Ureter (tissue), 1 donor: Measurements from ENCODE around the gene USP2. TPM values are rescaled to one million over a fixed set of nuclear protein-coding genes. Genes with fewer than 3 reads are reported as not detected.
A peak's percentile ranks its signal among the peaks of the same experiment; 100 is the strongest.
"Not testable (repeated sequence)": the region's sequence is repeated elsewhere in the genome, so short reads cannot be mapped to it uniquely, and the experiment has no call there.

Source experiments
- DNase-seq: peaks from one replicate; pipeline ENCODE4 v3.0.0-alpha.2; 2020; ENCODE audit warnings: low spot score
- total RNA-seq: library from RNA; stranded (reverse); gene quantifications from one replicate; pipeline ENCODE4 v1.2.4, GENCODE V29; 2023
- donor health status: DM: yes; HTN: yes; CAD: no.

The USP2 gene
- total RNA-seq, 1 donor from 2014 or later, result 4.8 TPM

DNA sequence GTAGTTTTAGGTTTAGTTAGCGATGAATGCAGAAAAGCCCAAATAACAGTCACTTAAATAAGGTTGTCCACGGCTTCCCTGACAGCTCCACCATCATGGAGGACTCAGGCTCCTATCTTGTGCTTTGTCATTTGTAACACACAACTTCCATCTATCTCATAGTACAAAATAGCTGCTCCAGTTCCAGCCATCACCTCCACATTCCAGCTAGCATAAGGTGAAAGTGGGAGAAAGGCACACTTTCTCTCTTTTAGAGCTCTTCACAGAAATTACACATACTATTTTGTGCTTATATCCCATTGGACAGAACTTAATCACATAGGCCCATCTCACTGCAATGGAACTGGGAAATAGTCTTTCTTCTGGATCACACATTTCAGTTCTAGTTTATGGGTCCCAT lies 32.8 kb upstream of the USP2 start:
- no peak for DNase-seq

DNA sequence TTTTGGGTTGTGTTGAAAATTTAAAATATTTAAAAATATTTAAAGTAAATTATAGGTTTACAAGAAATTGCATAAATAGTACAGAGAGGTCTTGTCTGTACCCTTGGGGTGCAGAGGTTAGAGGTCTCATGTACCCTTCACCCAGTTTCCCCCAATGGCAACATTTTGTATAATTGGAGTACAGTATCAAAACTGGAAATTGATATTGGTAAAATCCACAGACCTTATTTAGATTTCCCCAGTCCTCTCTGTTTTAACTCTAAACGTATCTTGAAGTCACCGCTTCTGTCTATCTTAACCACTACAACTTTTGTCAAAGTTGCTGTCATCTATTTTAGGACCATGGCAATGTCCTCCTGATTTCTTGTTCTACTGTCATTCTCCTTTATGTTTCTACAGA lies 30.6 kb upstream of the USP2 start:
- no peak for DNase-seq

DNA sequence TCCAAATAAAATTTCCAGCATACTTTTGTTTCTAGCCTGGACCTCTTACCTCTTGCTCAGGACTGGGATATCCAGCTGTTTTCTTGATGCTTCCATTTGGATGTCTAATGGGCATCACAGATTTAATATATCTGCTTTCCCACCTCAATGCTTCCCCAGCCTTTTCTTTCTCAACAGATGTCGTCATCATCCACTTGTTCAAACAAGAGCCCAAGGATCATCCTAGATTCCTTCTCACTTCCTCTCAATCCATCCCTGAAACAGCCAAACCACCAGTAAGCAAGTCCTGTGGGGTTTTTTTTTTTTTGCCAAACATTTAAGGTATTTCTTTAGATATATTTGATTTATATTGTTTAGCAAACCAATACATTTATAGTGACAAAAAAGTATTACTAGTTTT lies 29.0 kb upstream of the USP2 start:
- DNase-seq, result no peak

DNA sequence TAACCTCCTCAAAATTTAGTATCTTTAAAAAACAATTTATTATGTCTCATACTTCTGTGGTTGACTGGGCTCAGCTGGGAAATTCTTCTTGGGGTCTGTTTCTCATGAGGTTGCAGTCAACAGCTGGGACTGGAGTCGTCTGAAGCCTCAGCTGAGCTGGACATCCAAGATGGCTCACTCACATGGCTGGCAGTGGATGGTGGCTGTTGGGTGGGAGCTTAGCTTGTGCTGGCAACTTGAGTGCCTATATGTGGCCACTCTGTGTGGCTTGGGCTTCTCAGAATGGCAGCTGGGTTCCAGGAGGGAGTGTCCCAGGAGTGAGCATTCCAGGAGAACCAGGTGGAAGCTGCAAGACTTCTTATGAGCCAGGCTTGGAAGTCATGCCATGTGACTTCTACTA lies 28.2 kb upstream of the USP2 start:
- DNase-seq, result no peak

DNA sequence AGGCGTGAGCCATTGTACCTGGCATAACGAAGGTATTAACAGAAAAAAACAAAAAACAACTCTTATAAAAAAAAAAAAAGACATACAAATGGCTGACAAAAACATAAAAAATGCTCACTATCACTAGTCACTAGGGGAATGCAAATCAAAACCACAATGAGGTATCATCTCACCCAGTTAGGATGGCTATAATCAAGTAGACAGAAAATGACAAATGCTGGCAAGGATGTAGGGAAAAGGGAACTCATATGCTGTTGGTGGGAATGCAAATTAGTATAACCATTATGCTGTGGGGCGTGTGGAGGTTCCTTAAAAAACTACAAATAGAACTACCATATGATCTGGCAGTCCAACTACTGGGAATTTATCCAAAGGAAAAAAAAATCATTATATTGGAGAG lies 24.5 kb upstream of the USP2 start:
- no peak for DNase-seq

DNA sequence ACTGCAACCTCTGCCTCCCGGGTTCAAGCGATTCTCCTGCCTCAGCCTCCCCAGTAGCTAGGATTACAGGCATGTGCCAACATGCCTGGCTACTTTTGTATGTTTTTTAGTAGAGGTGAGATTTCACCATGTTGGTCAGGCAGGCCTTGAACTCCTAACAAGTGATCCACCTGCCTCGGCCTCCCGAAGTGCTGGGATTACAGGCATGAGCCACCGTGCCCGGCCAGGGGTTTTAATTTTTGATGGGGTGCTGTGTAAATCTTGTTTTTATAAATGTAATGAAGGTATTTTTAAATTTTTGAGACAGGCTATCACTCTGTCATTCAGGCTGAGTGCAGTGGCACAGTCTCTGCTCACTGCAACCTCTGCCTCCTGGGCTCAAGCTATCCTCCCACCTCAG lies 24.0 kb upstream of the USP2 start:
- not testable (repeated sequence) for DNase-seq

DNA sequence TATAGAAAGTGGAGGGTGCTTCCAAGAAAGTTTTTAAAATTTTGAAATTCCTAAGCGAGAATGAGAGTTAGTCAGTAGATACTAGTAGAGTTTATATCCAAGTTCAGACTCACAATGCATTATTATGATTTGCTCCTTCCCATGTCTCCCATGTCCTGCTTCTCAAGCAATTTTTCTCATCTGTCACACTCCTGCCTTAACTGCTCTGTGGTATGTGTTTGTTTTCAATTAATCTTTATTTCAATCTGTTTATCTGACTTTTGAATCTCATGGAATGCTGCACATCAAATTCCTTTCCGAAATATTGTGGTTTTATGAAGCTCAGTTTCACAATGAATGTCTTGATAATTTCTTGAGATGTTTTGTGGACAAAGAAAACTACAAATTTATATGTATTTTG lies 23.4 kb upstream of the USP2 start:
- DNase-seq, result no peak

DNA sequence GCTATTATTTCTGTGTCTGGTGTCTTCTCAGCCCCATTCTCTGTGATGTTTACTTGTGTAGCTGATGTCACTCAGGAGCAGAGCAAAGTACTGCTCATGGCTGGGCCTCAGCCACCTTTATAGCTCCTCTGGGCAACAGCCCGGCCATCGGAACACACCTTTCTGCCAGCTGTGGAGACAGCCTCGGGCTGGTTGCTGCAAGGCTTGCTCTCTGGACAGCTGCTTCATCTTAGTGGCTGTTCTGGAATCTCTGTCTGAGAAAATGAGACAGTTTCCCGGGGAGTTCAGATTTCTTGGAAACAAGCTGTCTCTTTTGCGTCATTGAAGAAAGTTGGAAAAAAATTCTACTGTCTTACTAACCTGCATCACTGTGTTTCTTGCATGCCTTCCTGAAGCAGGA lies 21.5 kb upstream of the USP2 start:
- no peak for DNase-seq

DNA sequence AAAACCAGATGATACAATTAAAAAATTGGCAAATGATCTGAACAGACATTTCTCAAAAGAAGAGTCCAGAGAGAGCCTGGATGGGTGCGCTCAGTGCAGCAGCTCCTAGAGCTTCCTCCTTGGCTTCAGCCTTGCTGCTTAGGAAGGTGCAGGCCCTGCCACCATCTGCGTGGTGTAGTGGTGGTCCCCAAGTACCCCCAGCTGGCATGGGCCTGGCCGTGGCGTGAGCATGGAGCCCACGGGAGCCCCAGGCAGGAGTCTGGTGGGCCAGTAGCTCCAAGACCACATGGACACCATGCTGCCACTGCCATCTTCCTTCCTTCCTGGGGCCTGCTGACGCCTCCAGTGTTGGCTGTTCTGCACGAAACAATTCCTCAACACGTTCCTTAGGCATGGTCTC lies 21.0 kb upstream of the USP2 start:
- no peak for DNase-seq

DNA sequence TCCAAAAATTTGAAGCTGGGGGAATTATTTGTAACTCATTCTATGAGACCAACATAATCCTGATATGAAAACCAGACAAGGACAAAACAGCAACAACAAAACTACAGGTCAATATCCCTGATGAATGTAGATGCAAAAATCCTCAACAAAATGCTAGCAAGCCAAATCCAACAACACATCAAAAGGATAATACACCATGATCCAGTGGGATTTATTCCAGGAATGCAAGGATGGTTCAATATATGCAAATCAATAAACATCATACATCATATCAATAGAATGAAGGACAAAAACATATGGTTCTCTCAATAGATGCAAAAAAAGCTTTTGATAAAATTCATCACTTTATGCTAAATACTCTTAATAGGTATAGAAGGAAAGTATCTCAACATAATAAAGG lies 19.4 kb upstream of the USP2 start:
- DNase-seq, result no peak

DNA sequence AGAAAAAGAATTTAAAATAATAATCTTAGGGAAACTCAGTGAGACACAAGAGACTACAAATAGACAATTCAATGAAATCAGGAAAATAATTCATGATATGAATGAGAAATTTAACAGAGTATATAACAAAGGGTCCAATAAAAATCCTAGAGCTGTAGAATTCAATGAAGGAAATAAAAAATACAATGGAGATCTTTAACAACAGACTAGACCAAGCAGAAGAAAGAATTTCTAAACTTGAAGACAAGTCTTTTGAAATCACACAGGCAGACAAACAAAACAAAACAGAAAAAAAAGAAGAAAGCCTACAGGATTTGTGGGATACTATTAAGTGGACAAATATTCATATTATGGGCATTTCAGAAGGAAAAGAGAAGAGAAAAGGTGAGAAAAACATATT lies 16.2 kb upstream of the USP2 start:
- DNase-seq, result no peak

DNA sequence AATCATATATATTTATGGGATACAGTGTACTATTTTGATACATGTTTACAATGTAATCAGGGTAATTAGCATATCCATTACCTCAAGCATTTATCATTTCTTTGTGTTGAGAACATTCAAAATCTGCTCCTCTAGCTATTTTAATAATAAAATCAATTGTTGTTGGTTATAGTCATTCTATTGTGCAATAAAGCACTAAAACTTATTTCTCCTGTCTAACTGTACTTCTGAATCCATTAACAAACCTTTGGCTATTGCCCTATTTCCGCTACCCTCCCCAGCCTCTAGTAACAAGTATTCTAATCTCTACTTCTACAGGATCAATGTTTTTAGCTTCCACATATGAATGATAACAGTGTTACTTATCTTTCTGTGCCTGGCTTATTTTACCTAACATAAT lies 15.3 kb upstream of the USP2 start:
- DNase-seq, result no peak

DNA sequence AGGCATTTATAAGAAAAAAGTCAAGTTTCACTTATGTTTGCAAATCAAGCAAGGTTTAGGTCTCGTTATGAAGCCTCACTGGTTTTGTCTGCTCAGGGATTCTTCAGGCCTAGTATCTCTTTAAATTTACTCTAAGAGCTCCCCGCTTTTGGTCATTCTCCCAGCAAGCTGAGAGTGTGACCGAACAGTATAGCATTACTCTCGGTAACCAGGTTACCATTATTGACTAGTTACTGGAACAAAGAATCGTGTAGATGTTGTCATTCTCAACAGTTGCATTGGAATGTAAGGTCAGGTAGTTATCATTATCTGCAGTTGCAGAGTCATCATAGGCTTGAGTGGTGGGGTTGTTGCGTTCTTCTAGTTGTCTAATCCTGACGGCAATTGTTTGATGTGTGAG lies 9.8 kb upstream of the USP2 start:
- DNase-seq, result no peak

DNA sequence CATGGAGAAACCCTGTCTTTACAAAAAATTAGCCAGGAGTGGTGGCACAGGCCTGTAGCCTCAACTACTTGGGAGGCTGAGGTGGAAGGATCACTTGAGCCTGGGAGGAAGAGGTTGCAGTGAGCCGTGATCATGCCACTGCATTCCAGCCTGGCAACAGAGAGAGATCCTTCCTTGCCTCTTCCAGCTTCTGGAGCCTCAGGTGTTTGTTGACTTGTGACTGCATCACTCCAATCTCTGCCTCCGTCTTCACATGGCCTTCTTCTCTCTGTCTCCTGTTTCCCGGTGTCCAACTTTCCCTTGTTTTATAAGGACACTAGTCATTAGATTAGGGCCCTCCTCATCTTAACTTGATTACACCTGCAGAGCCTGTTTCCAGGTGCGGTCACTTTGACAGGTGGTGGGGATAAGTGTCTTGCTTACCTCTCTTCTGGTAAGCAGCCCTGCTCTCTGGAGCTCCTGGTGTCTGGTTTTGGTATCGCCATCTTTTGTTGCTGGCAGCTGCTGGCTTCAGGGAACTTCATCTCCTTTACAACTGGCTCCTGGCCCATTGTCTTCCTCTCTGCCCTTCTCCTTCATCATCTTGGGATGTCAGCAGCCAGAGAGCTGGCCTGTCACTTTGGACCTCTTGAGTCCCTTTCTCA lies 8.2 kb upstream of the USP2 start:
- no peak for DNase-seq

DNA sequence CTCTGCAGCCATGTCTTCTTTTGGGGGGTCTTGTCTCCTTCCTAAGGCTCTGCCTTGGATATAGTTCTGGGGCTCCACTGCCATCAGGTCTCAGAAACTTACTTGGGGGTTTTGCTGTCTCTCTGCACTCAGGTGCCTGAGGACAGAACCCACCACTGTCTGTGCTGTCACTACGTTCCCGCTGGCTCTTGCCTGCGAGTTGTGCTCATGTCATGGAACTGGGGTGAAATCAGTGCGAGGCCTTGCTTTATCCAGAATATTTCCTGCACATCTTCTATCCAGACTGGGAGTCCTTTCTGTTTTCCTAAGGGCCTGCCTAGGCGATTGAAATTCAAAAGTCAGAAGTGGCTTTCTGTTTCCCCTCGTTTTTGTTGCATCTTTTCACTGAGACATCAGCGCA lies 6.6 kb upstream of the USP2 start:
- DNase-seq, result no peak

DNA sequence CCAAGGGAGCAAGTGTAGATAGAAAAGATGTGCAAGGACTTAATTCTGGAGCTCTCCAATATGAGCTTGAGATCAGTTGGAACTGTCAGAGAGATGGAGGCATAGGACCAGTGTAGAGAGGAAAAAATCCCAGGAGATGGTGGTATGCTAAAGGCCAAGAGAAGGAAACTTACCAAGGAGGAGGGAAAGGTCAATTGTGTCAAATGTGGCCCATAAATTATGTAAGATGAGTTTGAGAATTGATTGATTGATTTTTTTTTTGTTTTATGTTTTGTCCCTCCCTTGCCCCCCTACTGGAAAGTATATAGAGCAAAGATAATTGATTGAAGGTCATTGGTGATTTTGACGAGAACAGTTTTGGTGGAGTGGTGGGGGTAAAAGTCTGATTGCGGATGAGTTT lies 2.8 kb upstream of the USP2 start:
- no peak for DNase-seq

DNA sequence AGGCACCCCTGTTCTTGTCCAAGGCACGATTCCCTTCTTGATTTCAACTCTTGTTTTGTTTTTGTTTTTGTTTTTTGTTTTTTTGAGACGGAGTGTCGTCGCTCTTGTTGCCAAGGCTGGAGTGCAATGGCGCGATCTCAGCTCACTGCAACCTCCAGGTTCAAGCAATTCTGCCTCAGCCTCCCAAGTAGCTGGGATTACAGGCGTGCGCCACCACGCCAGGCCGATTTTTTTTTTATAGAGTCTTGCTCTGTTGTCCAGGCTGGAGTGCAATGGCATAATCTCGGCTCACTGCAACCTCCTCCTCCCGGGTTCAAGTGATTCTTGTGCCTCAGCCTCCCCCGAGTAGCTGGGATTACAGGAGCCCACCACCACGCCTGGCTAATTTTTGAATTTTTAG lies 1.0 kb upstream of the USP2 start:
- DNase-seq, result not testable (repeated sequence)

DNA sequence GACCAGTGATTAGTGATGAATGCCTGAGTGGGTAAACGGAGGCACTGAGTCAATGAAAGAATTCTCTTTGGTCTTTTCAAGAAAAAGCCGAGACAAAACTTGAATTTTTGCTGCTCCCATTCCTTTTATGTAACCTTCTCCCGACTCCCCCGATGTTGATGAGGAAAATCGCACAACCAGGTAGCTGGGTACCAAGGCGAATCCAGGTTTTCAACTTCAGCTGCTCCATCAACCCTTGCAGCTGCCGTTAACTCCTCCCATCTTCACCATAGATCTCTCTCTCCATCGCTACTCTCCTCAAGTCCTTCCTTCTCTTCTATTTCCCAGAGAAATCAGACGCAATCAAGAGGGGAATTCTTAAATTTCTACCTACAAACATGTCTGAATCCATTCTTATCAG lies 611 bp upstream of the USP2 start:
- no peak for DNase-seq

DNA sequence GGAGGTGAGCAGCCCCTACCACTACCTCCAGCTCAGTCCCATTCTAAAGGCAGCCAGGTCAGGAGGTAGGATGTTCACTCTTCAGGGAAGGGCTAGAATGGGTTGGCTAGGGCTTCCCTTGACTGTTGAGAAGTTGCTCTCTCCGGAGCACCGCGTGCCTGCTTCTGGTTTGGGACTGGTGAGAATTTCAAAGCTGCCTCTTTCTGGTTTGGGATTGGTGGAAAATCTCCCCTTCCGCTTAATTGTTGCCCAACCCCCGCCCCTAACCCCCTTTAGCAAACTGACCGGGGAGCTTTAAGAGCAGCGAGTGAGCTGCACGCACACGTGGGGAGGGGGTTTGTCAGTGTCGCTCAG lies 686 bp downstream of the USP2 start:
- no peak for DNase-seq

DNA sequence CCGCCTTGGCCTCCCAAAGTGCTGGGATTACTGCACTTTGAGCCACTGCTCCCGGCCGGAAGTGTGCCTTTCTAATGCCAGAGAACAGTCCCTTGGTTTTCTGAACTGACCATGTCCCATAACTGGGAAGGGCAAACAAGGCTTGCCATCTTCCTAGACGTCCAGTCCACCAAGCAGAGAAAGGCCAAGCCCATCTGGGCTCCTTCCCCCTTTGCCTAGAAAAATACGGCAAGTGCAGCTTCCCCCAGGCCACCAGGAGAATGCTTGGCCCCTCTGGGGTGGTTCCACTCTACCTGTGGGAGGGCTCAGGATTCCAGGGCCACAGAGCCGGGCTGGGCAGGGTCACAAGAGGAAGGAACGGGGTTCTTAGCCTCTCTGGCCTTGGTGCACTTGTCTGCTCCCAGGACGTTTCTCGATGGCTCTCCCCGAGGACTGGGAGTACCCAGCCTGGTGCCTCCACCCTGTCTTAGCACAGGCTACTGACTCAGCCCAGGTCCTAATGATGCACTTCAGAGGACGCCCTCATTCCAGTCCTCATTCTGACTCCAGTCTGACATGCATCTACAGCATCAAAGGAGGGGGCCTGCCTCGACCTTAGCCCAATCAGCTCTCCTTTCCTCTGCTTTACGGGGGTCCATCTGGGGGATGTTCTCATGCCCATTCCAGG lies 1.2 kb downstream of the USP2 start:
- DNase-seq, result peak; percentile 44

DNA sequence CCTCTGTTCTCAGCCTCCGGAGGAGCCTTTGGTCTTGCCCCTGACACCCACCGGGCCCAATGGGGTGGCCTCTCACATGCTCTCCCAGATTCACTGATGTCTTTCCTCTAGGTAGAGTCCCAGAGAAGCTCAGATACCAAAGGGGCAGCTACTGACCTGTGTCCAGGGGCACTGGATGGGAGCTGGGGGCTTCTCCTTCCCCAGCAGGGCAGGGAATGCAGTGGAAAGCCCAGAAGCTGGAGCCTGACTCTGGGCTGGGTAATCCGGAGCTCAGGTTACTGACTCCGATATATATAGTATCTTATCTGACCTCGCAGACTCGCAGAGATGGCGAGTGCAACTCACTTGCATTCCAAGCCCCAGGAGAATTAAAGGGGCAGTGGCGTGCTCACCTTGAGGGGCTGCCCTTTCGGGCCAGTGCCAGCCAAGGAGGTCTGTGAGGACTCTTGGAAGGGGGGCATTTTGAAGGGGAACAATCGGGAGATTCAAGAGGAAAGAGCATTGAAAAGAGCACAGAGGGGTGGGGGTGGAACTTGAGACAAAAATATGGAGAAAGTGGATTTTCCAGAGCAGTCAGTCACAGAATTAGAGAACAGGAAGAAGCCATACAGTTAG lies 2.5 kb downstream of the USP2 start:
- no peak for DNase-seq

DNA sequence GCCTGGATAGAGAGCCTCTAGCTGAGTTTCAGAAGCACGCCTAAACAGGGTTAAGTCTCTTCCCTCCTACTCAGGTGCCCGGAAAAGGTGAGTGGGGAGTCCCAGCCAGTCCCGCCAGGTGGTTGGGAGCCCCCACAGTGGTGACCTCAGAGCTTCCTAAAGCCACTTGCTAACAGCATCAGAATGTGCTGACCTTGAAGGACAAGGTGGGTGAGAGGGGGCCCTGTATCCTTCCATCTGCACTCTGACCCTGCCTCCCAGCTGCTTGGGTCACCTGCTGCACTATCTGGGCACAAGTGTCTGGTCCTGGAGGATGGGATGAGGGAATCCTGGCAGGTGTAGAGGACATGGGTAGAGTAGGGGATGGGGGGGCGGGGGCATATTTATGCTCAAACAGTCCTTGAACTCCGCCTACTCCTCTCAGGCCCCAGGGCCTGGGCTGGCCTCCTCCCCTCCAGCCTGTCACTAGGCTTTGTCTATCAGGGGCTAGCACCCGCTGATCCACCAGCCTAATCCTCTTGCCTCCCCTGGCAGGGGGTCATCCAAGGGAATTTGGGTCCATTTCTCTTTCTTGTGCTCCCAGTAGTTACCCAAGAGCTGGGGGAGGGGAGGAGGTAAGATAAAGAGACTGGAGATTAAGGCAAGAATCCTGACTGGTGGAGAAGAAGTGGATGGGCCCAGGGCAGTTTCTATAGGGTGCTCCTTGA lies 3.4 kb downstream of the USP2 start:
- no peak for DNase-seq
